Epithelial cell of prostate (primary cell): ENCODE measurements around the gene ARHGEF3.
"Not testable (repeated sequence)": the region's sequence is repeated elsewhere in the genome, so short reads cannot be mapped to it uniquely, and the experiment has no call there.

Experiments used
- DNase-seq: peaks from one replicate; pipeline ENCODE4 v3.0.0-alpha.2; 2011; ENCODE audit warnings: low read depth, low spot score
- H3K27ac ChIP-seq: fragments of 450-650 bp; 2 replicates; pipeline ENCODE4 v1.5.1; 2017; ENCODE audit warnings: mild to moderate bottlenecking

The ARHGEF3 gene

DNA sequence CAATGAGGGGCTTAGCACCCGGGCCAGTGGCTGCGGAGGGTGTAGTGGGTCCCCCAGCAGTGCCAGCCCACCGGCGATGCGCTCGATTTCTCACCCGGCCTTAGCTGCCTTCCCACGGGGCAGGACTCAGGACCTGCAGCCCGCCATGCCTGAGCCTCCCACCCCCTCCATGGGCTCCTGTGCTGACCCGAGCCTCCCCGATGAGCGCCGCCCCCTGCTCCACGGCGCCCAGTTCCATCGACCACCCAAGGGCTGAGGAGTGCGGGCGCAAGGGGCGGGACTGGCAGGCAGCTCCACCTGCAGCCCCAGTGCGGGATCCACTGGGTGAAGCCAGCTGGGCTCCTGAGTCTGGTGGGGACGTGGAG is 109.8 kb downstream of the ARHGEF3 start:
- DNase-seq, H3K27ac ChIP-seq: not testable (repeated sequence)

DNA sequence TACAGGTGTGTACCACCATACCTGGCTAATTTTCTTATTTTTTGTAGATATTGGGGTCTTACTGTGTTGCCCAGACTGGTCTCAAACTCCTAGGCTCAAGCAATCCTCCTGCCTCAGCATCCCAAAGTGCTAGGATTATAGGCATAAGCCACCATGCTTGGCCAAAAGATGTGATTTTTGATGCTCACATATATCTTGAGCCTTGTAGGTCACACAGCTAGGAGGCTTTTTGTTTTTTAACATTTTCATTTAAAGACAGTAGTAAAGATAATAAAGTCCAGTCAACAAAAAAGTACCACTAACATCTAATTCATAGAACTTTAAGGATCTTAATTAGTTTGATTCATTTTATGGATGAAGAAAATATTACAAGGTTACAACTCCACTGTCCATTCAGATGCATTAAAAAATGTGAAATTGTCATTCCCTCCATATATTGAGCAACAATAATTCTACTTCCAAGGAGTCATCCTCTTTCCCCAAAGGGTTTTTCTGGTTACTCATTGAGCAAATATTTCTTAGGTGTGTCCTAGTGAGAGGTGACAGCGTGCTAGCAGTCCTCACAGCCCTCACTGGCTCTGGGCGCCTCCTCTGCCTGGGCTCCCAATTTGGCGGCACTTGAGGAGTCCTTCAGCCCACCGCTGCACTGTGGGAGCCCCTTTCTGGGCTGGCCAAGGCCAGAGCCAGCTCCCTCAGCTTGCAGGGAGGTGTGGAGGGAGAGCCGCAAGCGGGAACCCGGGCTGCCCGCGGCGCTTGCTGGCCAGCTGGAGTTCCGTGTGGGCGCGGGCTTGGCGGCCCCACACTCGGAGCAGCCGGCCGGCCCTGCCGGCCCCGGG is 110.4 kb downstream of the ARHGEF3 start:
- H3K27ac ChIP-seq, result peak overlapping the region; percentile 44
- DNase-seq, result peak; percentile 53

DNA sequence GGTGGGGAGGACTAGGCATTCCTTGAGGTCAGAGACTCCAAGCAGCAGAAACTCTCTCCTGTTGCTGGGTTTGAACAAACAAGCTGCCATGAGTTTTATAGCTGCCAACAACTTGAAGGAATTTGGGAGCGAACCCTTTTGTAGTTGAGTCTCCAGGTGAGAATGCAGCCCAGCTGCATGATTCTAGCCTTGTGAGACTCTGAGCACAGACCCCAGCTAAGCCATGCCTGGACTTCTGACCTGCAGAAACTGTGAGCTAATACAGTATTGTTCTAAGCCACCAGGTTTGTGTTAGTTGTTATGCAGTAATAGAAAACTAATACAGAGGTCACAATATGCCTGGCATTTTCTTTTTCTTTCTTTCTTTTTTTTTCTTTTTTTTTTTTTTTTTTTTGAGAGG is 112.4 kb downstream of the ARHGEF3 start:
- no peak overlapping the region for H3K27ac ChIP-seq
- no peak for DNase-seq

DNA sequence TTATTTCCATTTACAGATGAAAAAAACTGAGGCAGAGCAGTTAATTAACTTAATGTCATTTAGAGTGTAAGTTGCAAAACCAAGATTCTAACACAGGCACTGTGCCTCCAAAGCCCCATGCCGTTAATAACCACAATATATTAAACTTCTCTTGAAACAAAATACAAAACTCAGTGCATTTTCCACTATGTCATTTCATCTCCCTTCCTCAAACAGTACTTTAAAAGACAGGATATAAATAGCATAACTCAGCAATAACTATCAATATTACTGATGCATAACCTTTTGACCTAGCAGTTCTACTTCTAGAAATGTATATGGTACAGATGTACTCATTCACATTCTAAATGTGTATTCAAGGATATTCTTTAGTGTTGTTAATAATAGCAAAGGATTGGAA is 113.6 kb downstream of the ARHGEF3 start:
- H3K27ac ChIP-seq, result no peak overlapping the region
- DNase-seq, result no peak

DNA sequence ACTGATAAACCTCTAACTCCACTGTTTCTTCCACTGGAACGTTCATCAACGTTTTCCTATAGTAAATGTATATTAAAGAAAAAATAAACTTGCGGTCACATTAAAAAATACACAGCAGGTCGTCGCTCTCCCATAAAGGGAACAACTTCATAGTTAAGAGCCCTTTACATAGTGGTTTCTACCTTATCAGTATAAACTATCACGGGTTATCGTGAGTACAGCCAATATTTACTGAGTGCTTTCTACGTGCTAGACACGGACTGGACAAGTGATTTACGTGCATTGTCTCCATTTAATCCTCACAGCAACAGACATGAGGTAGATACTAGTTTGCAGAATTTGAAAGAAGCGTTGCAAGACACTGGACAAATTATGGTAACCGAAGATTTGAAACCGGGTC is 117.7 kb downstream of the ARHGEF3 start:
- DNase-seq, result no peak
- no peak overlapping the region for H3K27ac ChIP-seq

DNA sequence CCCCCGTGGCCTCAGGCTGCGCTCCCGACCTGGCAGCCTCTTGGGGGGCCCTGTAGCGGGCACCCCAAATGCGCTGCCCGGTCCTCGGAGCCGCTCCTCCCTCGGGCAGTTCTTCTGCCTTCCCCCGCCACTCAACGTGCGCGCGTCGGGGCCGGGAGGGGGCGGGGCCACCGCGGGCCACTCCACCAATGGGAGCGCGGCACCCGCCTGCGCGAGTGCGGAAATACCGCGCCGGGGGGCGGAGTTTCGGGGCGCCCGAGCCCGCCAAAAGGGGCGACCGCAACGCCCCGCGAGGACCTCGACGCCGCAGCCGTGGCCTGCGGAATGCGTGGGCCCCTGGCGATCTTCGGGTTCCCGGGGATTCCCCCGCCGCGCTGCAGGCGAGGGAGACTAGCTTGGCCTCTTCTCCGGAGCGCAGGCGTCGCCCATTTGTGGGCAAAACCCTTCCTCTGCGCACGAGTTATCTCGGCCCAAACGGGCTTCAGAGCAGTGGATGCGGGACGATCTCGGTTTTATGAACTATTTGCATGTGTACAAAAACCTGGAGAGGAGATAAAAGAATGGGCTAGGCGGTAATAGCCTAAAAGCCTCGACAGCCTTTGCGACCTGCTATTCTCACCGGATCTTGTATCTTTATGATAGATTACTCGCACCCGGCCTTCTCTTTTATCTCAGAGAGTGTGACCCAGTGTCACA is 118.5 kb downstream of the ARHGEF3 start, which contains the start of gene TASOR:
Gene TASOR (minus strand): TSS at position 144 of the 696 bp plus-strand sequence. CDS start 259 bp downstream, outside the sequence.
- peak within 1 kb of the TSS; percentile 92 for H3K27ac ChIP-seq
- no peak for DNase-seq

DNA sequence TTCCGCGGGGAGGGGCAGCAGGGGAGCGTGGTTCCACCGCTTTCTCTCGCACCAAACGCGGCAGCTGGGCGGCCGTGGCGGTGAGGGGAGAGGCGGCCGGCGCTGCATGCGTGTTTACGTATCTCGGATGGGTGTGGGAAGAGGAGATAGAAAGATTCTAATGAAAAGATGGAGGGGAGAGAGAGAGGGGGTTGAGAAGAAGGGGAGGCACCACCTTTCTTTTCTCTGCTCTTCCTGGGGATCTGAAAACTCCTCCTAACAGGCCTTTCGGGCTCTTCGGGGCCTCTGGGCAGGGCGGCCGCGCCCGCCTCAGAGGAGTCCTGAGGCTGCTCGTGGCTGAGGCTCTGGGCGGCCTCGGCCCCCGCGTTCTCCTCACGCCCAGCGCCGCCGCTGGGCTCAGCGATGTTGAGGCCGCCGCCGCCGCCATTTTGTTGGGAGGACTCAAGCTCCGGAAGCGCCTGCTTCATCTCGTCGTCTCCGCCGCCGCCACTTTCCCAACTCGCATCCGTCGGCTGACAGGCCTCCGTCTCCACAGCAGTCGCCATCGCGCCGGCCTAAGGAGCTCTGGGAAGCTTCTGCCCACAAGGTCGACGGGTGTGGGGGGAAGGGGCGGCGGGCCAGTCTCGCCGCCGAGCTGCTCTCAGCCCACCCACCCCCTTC is 119.2 kb downstream of the ARHGEF3 start:
- no peak for DNase-seq
- peak overlapping the region; percentile 92 for H3K27ac ChIP-seq

DNA sequence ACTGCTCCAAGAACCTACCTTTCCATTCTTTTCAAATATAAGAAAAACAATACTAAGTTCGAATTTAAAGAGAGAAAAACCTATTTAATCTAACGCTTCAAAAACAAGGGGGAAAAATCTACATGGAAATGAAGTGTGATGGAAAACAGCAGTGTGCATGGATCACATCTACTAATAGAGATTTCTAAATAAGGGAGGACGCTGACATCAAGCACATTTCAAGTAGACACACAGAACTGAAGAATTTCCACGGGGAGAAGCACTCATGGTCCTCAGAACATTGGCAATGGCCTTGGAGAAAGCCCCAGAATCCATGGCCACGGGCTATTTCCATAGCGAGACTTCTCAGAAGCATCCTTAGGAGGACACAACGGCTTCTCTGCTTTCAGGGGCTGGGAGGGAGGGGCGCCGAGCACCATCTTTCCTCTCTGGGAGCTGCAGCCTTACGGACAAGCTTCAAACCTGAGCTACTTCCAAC is 119.7 kb downstream of the ARHGEF3 start:
- peak overlapping the region; percentile 92 for H3K27ac ChIP-seq
- no peak for DNase-seq

DNA sequence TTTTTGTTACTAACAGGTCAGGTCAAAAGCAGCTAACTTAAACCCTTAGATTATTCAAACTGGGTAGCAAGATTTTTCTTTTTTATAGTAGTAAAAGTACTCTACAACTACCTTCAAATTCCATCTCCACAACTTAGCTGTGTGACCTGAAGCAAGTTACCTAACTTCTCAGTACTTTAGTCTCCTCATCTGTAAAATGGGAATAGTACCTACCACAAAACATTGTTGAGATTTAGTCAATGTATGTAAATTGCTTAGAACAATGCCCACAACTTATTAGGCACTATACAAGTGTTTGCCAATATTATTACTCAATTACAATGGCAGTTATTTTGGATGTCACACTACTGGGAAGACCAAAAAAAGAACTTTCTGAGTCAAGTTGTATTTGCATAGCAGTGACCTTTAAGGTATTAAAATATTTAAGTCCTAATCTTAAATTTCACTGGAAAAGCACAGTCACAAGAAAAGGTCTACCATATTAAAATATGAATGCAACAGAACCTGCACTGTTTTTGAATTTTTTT is 121.6 kb downstream of the ARHGEF3 start:
- H3K27ac ChIP-seq, result no peak overlapping the region
- DNase-seq, result no peak
